Epithelial cell of proximal tubule (primary cell): ENCODE data around the gene CR1. TPM values are rescaled to one million over a fixed set of nuclear protein-coding genes. Genes with fewer than 3 reads are reported as not detected.

Source experiments
- DNase-seq: peaks from one replicate; pipeline ENCODE4 v3.0.0-alpha.2; 2011; ENCODE audit warnings: low read depth
- H3K4me3 ChIP-seq: 2 replicates; pipeline ENCODE4 v1.5.1; 2011; ENCODE audit warnings: low read depth, mild to moderate bottlenecking, low read length
- total RNA-seq: library from RNA; depleted of rRNA; stranded (reverse); fragments of >200 nt; gene quantifications from 2 replicates; pipeline ENCODE4 v1.2.3, GENCODE V29; 2015
- TF ChIP-seq, protein P1 (sequence below): conservative IDR thresholded peaks from 2 replicates; pipeline ENCODE4 v1.5.1; 2012; ENCODE audit warnings: low read depth, mild to moderate bottlenecking, low read length

The CR1 gene
- total RNA-seq, 1 donor from 2014 or later: not detected

DNA sequence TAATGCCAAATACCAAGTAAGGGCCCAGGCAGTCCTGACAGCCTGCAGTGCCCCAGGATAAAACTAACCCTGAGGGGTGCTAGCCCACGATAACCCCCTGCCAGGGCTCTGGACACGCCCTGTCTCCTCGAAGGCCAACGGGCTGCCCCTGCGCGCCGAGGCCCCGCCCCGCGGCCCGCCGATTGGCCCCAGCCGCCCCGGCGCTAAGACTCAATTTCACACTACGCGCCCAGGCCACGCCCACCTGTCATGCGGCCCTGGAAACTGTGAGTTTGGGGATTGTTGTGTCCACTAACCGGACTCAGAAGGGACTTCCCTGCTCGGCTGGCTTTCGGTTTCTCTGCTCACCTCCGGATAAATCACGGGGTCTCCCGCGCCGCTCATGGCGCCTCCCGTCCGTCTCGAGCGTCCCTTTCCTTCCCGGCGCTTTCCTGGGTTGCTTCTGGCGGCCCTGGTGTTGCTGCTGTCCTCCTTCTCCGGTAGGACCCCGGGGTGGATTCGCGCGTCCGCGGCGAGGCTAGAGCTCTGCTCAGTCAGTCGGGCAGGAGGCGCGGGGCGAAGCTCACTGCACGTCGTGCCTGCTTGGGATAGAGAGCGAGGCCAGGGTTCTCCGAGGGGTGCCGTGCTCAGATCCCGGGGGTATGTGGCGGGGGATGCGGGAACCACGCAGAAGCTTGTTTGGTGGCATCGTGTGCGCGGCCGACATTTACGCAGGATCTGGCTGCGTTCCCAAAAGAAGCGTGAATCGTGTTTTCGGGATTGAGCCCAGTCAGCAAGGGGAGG lies 149.1 kb downstream of the CR1 start, which contains the start of gene CR1L:
CR1L (plus strand) TSS at position 282 of the 783 bp plus-strand sequence; CDS start at position 383, 101 bp downstream.
- peak within 1 kb of the TSS; percentile 68 for H3K4me3 ChIP-seq
- DNase-seq: no peak
- TF ChIP-seq, protein P1, sequence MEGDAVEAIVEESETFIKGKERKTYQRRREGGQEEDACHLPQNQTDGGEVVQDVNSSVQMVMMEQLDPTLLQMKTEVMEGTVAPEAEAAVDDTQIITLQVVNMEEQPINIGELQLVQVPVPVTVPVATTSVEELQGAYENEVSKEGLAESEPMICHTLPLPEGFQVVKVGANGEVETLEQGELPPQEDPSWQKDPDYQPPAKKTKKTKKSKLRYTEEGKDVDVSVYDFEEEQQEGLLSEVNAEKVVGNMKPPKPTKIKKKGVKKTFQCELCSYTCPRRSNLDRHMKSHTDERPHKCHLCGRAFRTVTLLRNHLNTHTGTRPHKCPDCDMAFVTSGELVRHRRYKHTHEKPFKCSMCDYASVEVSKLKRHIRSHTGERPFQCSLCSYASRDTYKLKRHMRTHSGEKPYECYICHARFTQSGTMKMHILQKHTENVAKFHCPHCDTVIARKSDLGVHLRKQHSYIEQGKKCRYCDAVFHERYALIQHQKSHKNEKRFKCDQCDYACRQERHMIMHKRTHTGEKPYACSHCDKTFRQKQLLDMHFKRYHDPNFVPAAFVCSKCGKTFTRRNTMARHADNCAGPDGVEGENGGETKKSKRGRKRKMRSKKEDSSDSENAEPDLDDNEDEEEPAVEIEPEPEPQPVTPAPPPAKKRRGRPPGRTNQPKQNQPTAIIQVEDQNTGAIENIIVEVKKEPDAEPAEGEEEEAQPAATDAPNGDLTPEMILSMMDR: no peak

DNA sequence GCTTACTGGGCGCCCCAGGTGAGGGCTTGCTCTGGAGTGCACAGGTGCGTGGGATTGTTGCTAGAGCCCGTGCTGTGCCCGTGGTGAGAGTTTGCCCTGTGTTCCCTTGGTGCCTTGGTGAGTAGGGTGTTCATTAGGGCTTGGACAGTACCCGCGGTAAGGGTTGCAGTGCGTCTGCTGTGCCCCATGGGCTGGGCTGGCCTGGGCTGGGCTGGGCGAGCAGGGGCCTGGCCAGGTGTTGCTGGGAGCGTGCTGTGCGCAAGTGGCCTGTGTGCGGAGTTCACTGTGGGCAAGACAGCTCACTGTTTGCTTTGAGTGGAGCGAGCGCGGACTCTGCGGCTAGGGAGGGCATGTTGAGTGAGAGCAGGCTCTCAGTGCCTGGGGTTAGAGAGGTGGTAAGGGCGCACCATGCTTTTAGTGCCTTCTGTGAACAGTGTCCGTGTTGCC lies 149.7 kb downstream of the CR1 start:
- H3K4me3 ChIP-seq: peak overlapping the region; percentile 68
- TF ChIP-seq, protein P1: no peak
- no peak for DNase-seq

DNA sequence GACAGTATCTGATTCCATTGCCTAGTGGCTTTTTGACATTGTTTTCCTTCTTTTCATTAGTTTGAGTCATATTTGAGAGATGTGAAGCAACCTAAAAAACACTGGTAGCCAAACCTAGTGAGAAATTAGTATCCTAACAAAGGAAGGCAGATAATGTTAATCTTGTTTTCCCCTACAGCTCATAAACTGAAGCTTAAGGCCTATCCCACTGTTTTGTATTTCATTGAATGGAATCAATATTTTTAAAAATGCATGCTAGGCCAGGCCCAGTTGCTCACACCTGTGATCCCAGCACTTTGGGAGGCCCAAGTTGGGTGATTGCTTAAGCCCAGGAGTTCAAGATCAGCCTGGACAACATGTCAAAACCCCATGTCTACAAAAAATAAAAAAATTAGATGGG lies 150.2 kb downstream of the CR1 start:
- no peak overlapping the region for H3K4me3 ChIP-seq
- TF ChIP-seq, protein P1: no peak
- DNase-seq: no peak

DNA sequence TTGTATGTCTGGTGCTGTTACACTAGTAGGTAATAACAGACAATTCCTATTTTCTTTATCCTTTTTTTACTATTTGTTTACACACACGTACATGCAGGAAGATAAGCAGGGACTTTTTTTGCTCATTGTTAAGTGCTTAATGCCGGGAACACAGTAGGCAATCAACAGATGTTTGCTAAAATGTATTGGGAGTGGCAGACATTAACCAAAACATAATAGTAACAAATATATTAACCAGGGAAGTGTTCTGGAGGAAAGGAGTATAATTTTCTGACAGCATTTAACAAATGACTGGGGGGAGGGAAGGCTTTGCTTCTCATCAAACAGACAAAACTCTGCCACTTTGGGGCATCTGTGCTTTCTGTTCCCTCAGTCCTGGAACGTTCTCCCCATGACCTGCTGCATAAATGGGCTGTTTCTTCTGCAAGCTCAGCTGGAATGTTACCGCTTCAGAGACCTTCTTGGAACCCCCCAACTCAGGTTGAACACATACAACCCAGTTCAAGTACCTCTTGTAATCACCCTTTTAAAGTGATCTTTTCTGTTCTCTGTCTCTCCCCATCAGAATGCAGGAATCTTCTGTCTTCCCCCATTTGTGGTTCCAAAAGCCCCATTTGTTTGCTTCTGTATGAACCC lies 151.1 kb downstream of the CR1 start:
- DNase-seq: no peak
- H3K4me3 ChIP-seq: no peak overlapping the region
- TF ChIP-seq, protein P1: no peak

GRCh38 chr1:207647671-207648333 lies 151.8 kb downstream of the CR1 start:
- H3K4me3 ChIP-seq: no peak overlapping the region
- DNase-seq: no peak
- TF ChIP-seq, protein P1: no peak

DNA sequence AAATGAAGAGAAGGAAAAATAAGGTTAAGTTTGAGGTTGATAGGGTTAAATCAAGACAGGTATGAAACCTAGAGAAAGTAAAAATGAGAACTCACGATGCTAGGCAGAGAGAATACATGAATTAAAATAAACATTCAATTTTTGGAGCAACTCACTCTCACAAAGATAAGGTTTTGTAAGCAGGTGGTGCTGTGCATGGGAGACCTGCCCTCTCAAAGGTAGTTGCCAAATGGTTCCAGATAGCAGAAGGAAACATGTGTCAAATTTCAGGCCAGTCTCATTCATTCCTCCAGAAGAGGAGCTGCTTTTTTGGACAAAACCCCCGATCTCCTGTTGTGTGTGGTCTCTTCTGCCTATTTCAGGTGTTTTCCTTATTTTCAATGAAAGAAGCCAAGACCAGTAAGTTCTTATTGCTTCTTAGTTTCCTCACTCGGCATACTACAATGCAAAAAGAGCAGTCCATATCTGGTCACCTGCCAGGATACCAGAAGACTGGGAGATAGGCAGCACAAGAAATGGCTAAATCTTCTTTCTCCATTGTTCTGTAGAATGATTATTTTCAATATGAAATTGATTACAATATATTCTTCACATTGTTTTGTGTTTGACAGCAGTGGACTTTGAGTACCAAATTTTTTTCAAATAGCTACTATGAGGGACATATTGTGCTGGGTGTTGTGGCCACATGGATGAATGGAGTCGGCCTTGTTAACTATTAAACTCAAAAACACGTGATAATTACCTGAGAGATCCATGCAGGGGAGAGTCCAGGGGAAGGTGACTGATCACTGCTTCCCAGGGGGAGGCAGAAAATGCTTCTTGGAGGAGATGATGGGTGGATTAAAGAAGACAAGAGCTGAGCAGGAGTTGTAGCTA lies 152.6 kb downstream of the CR1 start:
- DNase-seq: no peak
- H3K4me3 ChIP-seq: no peak overlapping the region
- TF ChIP-seq, protein P1: no peak
